Stimulated activated naive B cell treated with anti-CD40 and anti-IgM and Interleukin-4, amounts not matched to agents 10 μg/mL and 1 μg/mL and 100 μg/mL, for 72 hours (primary cell): Measurements from ENCODE around the gene ART1.

ENCODE experiments used
- ATAC-seq, 2 donors: fragments of 150-1000 bp; cut with Tn5 transposase; replicated peaks; 2 replicates each; pipeline ENCODE4 v1.10.0; 2021; ENCODE audit warnings: moderate library complexity in 1 of 2
- DNase-seq: peaks from one replicate; pipeline ENCODE4 v3.0.0; 2021
- H3K27ac Mint-ChIP-seq: one replicate; pipeline ENCODE4 v1.8.0; 2022; ENCODE audit warnings: mild to moderate bottlenecking, mixed read lengths
- H3K27me3 Mint-ChIP-seq, 2 donors: one replicate each; pipeline ENCODE4 v1.8.0; 2022; ENCODE audit warnings: mixed read lengths in 2 of 2
- H3K36me3 Mint-ChIP-seq, 2 donors: one replicate each; pipeline ENCODE4 v1.8.0; 2022; ENCODE audit warnings: mixed read lengths in 2 of 2, mild to moderate bottlenecking in 1 of 2
- H3K4me1 Mint-ChIP-seq, 2 donors: one replicate each; pipeline ENCODE4 v1.8.0; 2022; ENCODE audit warnings: mixed read lengths in 2 of 2, mild to moderate bottlenecking in 1 of 2
- H3K4me3 Mint-ChIP-seq, 2 donors: one replicate each; pipeline ENCODE4 v1.8.0; 2022; ENCODE audit warnings: mild to moderate bottlenecking in 2 of 2, mixed read lengths in 2 of 2, moderate library complexity in 1 of 2
- H3K9me3 Mint-ChIP-seq, 2 donors: one replicate each; pipeline ENCODE4 v1.8.0; 2022; ENCODE audit warnings: mixed read lengths in 2 of 2, mild to moderate bottlenecking in 1 of 2

ART1 gene

DNA sequence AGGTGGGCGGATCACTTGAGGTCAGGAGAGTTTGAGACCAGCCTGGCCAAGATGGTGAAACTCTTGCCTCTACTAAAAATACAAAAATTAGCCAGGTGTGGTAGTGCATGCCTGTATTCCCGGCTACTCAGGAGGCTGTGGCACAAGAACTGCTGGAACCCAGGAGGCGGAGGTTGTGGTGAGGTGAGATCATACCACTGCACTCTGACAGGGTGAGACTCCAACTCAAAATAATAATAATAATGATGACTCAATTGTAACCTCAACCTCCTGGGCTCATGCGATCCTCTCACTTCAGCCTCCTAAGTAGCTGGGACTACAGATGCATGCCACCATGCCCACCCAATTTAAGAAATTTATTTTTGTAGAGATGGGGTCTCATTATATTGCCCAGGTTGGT is 41.8 kb downstream of the ART1 start:
- H3K4me3 Mint-ChIP-seq = no peak overlapping the region
- no peaks in the 10 kb centered on the region for H3K4me1 Mint-ChIP-seq
- H3K9me3 Mint-ChIP-seq = no peaks in the 10 kb centered on the region
- H3K27me3 Mint-ChIP-seq = no peaks in the 10 kb centered on the region
- DNase-seq (no peak), ATAC-seq (no peak)
- peaks cover 34 to 37% of the 10 kb centered on the region in 2 donors for H3K36me3 Mint-ChIP-seq
- no peak overlapping the region for H3K27ac Mint-ChIP-seq

DNA sequence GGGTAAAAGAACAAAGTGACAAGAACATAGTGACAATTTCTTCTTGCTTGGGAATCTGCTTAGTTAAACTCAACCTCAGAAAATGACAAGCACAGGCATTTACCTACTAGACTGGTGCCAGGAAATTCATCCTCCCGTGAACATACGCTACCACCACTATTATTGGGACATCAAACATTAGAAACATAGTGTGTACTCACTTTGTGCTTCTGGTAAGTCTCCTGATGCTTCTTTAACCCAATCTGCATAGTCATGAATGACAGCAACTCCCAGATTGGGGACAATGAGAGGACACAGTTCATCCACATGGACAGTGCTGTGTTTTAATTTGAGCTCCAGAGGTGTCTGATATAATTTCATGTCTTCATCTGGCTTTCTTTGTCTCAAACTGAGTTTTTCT is 55.5 kb downstream of the ART1 start:
- peaks cover 36 to 47% of the 10 kb centered on the region in 2 donors for H3K36me3 Mint-ChIP-seq
- no peak overlapping the region for H3K27ac Mint-ChIP-seq

DNA sequence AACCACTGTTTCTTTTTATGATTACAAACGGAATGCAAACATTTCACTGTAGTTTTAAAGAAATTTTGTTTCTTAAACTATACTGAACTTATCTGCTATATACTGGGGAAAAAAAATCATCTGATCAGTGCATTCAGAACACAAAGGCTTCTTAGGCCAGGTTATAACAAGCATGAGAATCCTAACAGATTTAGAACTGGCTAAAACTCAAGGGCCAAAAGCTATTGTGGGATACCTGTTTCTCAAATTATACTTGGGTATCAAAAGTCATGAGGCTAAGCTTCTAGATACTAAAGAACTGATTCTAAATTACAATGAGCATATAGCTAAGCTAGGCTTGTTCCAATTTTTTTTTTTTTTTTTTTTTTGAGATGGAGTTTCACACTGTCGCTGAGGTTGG is 56.0 kb downstream of the ART1 start:
- Mint-ChIP-seq H3K27ac (peak overlapping the region; percentile 42), H3K27me3 (no peaks in the 10 kb centered on the region), H3K36me3 (peaks cover 34 to 44% of the 10 kb centered on the region in 2 donors), H3K4me1 (no peaks in the 10 kb centered on the region), H3K9me3 (no peaks in the 10 kb centered on the region), H3K4me3 (no peak overlapping the region)
- no peak for ATAC-seq
- no peak for DNase-seq

More for the DNA sequence above, 55.5 kb downstream of the ART1 start:
- no peak overlapping the region for H3K4me3 Mint-ChIP-seq
- H3K4me1 Mint-ChIP-seq = no peaks in the 10 kb centered on the region
- no peak for ATAC-seq
- H3K9me3 Mint-ChIP-seq = no peaks in the 10 kb centered on the region
- DNase-seq = no peak
- H3K27me3 Mint-ChIP-seq = no peaks in the 10 kb centered on the region

DNA sequence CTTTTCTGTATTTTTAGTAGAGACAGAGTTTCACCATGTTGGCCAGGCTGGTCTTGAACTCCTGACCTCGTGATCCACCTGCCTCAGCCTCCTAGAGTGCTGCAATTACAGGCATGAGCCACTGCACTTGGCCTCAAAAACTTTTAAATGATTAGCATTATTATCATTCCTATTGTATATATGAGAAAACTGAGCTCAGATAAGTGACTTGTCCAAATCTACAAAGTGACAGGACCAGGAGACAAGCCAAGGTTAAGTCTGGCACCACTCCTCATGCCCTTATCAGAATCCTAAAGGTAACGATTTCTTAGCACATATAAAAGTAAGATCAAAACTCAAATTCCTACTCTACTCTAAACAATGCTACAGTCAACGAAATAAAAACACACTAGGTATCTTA is 58.5 kb downstream of the ART1 start:
- Mint-ChIP-seq H3K27ac (no peak overlapping the region), H3K4me1 (no peaks in the 10 kb centered on the region), H3K9me3 (no peaks in the 10 kb centered on the region), H3K36me3 (peaks cover 31 to 48% of the 10 kb centered on the region in 2 donors), H3K4me3 (no peak overlapping the region), H3K27me3 (no peaks in the 10 kb centered on the region)
- DNase-seq (no peak), ATAC-seq (no peak)

DNA sequence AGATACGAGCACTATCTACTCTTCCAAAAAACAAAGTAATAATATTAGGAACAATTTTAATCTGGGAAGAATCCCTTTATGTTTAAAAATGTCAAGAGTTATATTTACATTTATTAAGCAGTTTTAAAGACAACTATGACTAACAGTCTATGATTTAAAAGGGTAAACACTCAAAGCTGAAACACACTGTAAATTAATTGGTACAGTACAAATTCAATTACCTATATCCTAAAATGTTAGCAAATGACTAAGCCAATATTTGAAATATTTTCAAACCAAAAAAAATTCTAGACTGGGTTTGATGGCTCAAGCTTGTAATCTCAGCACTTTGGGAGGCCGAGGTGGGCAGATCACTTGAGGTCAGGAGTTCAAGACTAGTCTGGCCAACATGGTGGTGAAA is 62.2 kb downstream of the ART1 start:
- no peaks in the 10 kb centered on the region for H3K9me3 Mint-ChIP-seq
- H3K36me3 Mint-ChIP-seq = peaks cover 22 to 49% of the 10 kb centered on the region in 2 donors
- peaks cover 3 to 7% of the 10 kb centered on the region in 2 donors for H3K4me1 Mint-ChIP-seq
- H3K27ac Mint-ChIP-seq = no peak overlapping the region
- no peak overlapping the region for H3K4me3 Mint-ChIP-seq
- no peak for DNase-seq
- ATAC-seq = no peak
- H3K27me3 Mint-ChIP-seq = no peaks in the 10 kb centered on the region

DNA sequence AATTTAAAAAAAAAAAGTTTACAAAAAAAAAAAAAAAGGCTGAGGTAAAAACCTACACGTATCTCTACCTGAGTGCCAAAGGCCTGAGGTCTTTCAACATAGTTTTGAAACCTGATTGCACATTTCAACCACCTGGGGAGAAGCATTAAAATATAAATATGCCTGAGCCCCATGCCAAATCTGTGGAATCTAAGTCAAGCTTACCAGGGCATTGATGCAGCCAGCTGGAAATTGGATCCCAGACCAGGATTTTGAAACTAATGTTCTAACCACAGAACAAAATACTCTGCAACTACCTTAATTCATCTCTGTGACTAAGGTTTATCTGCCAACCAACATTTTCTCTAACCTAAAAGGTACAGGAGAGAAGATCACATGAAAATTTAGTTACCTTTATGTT is 65.0 kb downstream of the ART1 start:
- no peak overlapping the region for H3K4me3 Mint-ChIP-seq
- H3K27me3 Mint-ChIP-seq = no peaks in the 10 kb centered on the region
- H3K9me3 Mint-ChIP-seq = no peaks in the 10 kb centered on the region
- H3K36me3 Mint-ChIP-seq = peaks cover 29 to 52% of the 10 kb centered on the region in 2 donors
- peaks cover 3 to 7% of the 10 kb centered on the region in 2 donors for H3K4me1 Mint-ChIP-seq
- H3K27ac Mint-ChIP-seq = no peak overlapping the region
- ATAC-seq (no peak), DNase-seq (no peak)

DNA sequence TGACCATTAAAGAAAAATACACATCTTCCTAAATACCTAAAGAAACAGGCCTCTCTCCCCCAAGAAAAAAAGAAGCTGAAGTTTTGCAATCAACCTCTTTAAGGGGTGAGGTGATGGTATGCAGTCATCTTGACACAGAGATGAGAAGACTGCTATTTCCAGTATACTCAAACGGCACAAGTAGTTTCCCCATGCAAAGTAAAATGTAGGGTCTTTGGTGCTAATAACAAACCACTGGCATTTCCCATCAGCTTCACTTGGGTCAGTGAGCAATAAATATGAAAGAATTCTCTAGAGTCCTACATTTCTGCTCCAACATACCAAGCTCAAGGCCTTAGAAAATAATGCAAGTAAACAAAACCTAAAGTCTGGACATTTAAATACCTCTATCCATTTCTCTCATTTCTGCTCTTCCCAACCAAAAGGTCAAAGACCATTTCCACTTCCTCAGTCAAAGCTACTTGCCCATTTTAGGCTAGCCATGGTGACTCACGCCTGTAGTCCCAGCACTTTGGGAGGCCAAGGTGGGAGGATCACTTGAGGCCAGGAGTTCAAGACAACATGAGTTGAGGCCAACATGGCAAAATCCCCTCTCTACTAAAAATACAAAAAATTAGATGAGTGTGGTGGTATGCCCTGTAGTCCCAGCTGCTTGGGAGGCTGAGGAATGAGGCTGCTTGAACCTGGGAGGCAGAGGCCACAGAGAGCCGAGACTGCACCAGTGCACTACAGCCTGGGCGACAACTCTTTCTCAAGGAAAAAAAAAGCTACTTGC is 65.7 kb downstream of the ART1 start:
- peak overlapping the region; percentile 53 for H3K27ac Mint-ChIP-seq
- no peaks in the 10 kb centered on the region for H3K9me3 Mint-ChIP-seq
- DNase-seq (no peak), ATAC-seq (no peak)
- no peak overlapping the region for H3K4me3 Mint-ChIP-seq
- no peaks in the 10 kb centered on the region for H3K27me3 Mint-ChIP-seq
- peaks cover 3 to 7% of the 10 kb centered on the region in 2 donors for H3K4me1 Mint-ChIP-seq
- H3K36me3 Mint-ChIP-seq = peaks cover 35 to 53% of the 10 kb centered on the region in 2 donors

DNA sequence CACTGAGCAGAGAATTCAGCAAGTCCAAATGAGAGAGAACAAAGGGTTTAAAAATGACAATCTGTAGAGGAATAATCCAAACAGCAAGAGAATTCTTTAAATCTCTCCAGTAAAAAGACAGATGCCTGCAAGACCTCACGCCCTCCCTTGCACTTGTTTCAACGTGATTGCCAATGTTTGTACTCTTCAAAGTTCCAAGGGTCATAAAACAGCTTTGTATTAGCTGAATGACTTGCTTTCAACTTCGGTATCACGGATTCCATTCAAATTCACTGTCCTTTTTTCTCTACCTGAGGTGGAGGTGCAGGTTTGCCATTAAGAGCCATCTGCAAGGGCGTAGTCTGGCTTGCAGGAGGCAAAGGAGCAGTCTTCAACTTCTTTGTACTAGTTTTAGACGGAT is 67.3 kb downstream of the ART1 start:
- H3K9me3 Mint-ChIP-seq = no peaks in the 10 kb centered on the region
- H3K27me3 Mint-ChIP-seq = no peaks in the 10 kb centered on the region
- no peak for ATAC-seq
- no peak for DNase-seq
- peaks cover 35 to 46% of the 10 kb centered on the region in 2 donors for H3K36me3 Mint-ChIP-seq
- H3K4me1 Mint-ChIP-seq = peaks cover 3 to 7% of the 10 kb centered on the region in 2 donors
- no peak overlapping the region for H3K4me3 Mint-ChIP-seq
- H3K27ac Mint-ChIP-seq = no peak overlapping the region
